Measurements from ENCODE around the gene STAP1. TPM values are rescaled to one million over a fixed set of nuclear protein-coding genes. Genes with fewer than 3 reads are reported as not detected.

STAP1 gene
- total and polyA plus RNA-seq, 2 experiments from 2014 or later, result not detected

DNA sequence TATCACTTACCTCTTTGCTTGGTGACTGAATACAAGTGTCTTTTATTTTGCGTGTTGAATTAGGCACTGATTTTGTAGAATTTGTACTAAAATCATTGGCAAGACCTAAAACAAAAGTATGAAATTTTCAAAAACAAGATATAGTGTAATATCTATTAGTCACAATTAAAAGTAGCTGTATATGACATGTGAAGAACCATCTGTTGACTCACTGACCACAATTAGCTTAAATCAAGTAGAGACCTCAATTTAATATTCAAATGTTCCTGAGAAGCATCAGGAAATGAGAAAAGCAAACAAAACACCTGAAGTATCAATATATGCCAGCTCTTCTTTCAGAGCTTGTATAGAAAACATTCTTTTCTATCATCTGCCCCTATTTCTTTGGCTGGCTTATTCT is 18.7 kb upstream of the STAP1 start (continued):
- TF ChIP-seq, protein P1, sequence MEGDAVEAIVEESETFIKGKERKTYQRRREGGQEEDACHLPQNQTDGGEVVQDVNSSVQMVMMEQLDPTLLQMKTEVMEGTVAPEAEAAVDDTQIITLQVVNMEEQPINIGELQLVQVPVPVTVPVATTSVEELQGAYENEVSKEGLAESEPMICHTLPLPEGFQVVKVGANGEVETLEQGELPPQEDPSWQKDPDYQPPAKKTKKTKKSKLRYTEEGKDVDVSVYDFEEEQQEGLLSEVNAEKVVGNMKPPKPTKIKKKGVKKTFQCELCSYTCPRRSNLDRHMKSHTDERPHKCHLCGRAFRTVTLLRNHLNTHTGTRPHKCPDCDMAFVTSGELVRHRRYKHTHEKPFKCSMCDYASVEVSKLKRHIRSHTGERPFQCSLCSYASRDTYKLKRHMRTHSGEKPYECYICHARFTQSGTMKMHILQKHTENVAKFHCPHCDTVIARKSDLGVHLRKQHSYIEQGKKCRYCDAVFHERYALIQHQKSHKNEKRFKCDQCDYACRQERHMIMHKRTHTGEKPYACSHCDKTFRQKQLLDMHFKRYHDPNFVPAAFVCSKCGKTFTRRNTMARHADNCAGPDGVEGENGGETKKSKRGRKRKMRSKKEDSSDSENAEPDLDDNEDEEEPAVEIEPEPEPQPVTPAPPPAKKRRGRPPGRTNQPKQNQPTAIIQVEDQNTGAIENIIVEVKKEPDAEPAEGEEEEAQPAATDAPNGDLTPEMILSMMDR (conservative IDR thresholded peaks at IDR 0.05; ENCODE audit: low read depth in 2 of 2), result no peak
- TF ChIP-seq JUNB (IDR thresholded peaks at IDR 0.05; ENCODE audit: unreplicated experiment) (no peak), ZNF331 (CRISPR knock-in tag; IDR thresholded peaks at IDR 0.05; ENCODE audit: low read depth) (no peak), STAT1 (IDR thresholded peaks at IDR 0.05; ENCODE audit: unreplicated experiment) (no peak)

DNA sequence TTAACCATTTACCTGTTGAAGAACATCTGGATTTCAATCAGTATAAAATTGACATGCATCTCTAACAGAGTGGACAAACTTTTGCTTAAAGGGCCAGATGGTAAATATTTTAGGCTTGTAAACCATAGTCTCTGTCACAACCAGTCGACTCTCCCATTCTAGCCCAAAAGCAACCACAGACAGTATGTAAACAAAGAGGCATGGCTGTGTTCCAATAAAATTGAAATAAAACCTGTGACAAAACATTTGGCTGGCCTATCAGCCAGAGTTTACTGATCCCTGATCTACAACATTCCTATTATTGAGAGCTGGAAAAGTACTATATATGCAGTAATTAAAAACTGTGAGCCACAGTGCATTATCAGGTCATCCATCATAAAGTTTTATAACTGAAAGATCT is 16.5 kb upstream of the STAP1 start:
- peaks cover 4% of the 10 kb centered on the region for H3K27me3 Mint-ChIP-seq (ENCODE audit: insufficient read depth, low read depth, poor library complexity)
- H3K4me1 Mint-ChIP-seq, result peaks cover 2% of the 10 kb centered on the region; the same call in 2 of the 3 replicates
- no peaks in the 10 kb centered on the region for H3K9me3 Mint-ChIP-seq
- no peak overlapping the region for H3K4me3 Mint-ChIP-seq
- no peaks in the 10 kb centered on the region for H3K27me3 ChIP-seq (ENCODE audit: insufficient read depth)
- ATAC-seq (no peak), DNase-seq (ENCODE audit: low spot score) (no peak)
- no peaks in the 10 kb centered on the region for H3K9me2 ChIP-seq (ENCODE audit: insufficient read depth)
- H4K20me1 ChIP-seq (replicated peaks; ENCODE audit: insufficient read depth), result no peaks in the 10 kb centered on the region; the same call in 1 of the 2 replicates
- peaks cover 23% of the 10 kb centered on the region; the same call in 2 of the 3 replicates for H3K36me3 Mint-ChIP-seq (ENCODE audit: low read depth)
- peaks cover 15% of the 10 kb centered on the region; the same call in 1 of the 2 replicates for H3K36me3 ChIP-seq (ENCODE audit: insufficient read depth)
- H3K4me3 ChIP-seq, result no peak overlapping the region
- 0 out of 2 replicates have a peak, but pooled peaks cover 5% of the 10 kb centered on the region for H3K4me1 ChIP-seq (ENCODE audit: insufficient read depth)
- H3K27ac ChIP-seq (ENCODE audit: low read depth), result no peak overlapping the region
- H3K4me2 ChIP-seq, result no peak overlapping the region
- H3F3A ChIP-seq (replicated peaks; ENCODE audit: low read depth), result no peaks in the 10 kb centered on the region
- no peak overlapping the region for H3K27ac Mint-ChIP-seq
- peaks cover 41% of the 10 kb centered on the region for H3K79me2 ChIP-seq (replicated peaks; ENCODE audit: insufficient read depth)
- no peak overlapping the region for H2AFZ ChIP-seq
- TF ChIP-seq, protein P1 (conservative IDR thresholded peaks at IDR 0.05; ENCODE audit: low read depth in 2 of 2), result no peak
- TF ChIP-seq NANOG (IDR thresholded peaks at IDR 0.05; ENCODE audit: borderline replicate concordance) (no peak), ZNF114 (CRISPR knock-in tag; IDR thresholded peaks at IDR 0.05) (no peak), REST (IDR thresholded peaks at IDR 0.05; ENCODE audit: unreplicated experiment) (no peak), CREB1 (CRISPR knock-in tag; IDR thresholded peaks at IDR 0.05; ENCODE audit: low read depth) (no peak), STAT1 (IDR thresholded peaks at IDR 0.05; ENCODE audit: unreplicated experiment) (no peak), EZH2phosphoT487 (IDR thresholded peaks at IDR 0.05; ENCODE audit: unreplicated experiment) (no peak)
- TF ChIP-seq, protein P2, sequence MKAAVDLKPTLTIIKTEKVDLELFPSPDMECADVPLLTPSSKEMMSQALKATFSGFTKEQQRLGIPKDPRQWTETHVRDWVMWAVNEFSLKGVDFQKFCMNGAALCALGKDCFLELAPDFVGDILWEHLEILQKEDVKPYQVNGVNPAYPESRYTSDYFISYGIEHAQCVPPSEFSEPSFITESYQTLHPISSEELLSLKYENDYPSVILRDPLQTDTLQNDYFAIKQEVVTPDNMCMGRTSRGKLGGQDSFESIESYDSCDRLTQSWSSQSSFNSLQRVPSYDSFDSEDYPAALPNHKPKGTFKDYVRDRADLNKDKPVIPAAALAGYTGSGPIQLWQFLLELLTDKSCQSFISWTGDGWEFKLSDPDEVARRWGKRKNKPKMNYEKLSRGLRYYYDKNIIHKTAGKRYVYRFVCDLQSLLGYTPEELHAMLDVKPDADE (IDR thresholded peaks at IDR 0.05), result no peak
